Effector memory CD4-positive, alpha-beta T cell (primary cell): ENCODE measurements around the gene NBPF12.
"Not testable (repeated sequence)": the region's sequence is repeated elsewhere in the genome, so short reads cannot be mapped to it uniquely, and the experiment has no call there.

Source experiments
- DNase-seq, 3 donors: peaks; one replicate each; pipeline ENCODE4 v3.0.0-alpha.2; 2020
- H3K27ac ChIP-seq: 2 replicates; pipeline ENCODE4 v1.7.0; 2013; ENCODE audit warnings: mild to moderate bottlenecking, low read length, moderate library complexity; ENCODE audit not compliant: insufficient read depth, poor library complexity, severe bottlenecking
- H3K27me3 ChIP-seq: replicated peaks from 2 replicates; pipeline ENCODE4 v1.7.0; 2013; ENCODE audit warnings: mild to moderate bottlenecking, low read length; ENCODE audit not compliant: insufficient read depth, control insufficient read depth, poor library complexity, severe bottlenecking
- H3K36me3 ChIP-seq: 2 replicates; pipeline ENCODE4 v1.7.0; 2013; ENCODE audit warnings: mild to moderate bottlenecking, low read length, moderate library complexity; ENCODE audit not compliant: control insufficient read depth, insufficient read depth
- H3K4me1 ChIP-seq: 2 replicates; pipeline ENCODE4 v1.7.0; 2013; ENCODE audit warnings: low read length, mild to moderate bottlenecking; ENCODE audit not compliant: control insufficient read depth, insufficient read depth, poor library complexity, severe bottlenecking
- H3K4me3 ChIP-seq: 2 replicates; pipeline ENCODE4 v1.7.0; 2013; ENCODE audit warnings: low read length, low read depth, mild to moderate bottlenecking; ENCODE audit not compliant: insufficient read depth, poor library complexity, severe bottlenecking
- H3K9me3 ChIP-seq: 2 replicates; pipeline ENCODE4 v1.7.0; 2013; ENCODE audit warnings: mild to moderate bottlenecking, low read length, moderate library complexity; ENCODE audit not compliant: control insufficient read depth
- total RNA-seq, 3 donors: gene quantifications; one replicate each; lab custom pipeline; 2026; lab: John Stamatoyannopoulos, UW

NBPF12 gene, protein sequence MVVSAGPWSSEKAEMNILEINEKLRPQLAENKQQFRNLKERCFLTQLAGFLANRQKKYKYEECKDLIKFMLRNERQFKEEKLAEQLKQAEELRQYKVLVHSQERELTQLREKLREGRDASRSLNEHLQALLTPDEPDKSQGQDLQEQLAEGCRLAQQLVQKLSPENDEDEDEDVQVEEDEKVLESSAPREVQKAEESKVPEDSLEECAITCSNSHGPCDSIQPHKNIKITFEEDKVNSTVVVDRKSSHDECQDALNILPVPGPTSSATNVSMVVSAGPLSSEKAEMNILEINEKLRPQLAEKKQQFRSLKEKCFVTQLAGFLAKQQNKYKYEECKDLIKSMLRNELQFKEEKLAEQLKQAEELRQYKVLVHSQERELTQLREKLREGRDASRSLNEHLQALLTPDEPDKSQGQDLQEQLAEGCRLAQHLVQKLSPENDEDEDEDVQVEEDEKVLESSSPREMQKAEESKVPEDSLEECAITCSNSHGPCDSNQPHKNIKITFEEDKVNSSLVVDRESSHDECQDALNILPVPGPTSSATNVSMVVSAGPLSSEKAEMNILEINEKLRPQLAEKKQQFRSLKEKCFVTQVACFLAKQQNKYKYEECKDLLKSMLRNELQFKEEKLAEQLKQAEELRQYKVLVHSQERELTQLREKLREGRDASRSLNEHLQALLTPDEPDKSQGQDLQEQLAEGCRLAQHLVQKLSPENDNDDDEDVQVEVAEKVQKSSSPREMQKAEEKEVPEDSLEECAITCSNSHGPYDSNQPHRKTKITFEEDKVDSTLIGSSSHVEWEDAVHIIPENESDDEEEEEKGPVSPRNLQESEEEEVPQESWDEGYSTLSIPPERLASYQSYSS (N-terminal part only)
- total RNA-seq, result 37.5 to 59.1 (median 54.3) reads per million in 3 donors

DNA sequence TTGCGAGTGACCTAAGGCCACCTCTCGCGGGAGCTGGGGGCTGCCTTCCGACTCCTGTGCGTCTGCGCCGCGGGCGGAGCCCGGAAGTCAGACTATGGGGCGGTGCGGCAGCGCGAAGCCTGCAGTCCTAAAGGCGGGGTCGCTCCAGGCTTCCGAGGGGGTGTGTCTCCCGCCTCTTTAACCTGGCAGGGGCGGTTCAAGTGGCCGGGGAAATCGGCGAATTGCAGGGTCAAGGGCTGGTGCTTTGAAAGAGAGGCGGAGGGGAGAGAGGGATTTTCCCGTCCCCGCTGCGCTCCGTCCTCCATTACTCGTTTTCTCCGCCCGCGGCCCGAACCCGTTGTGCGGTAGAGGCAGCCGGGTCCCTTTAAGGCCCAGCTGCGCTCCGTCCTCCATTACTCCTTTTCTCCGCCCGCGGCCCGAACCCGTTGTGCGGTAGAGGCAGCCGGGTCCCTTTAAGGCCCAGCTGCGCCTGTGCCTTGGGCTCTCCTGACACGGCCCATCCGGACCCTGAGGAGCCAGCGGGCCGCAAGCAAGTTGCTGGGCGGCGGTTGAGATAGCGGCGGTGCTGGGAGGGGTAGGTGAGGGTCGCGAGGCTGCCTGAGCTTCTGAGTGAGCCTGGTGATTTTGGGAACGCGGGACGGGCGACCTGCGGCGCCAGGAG is at the start of gene NBPF12:
Gene NBPF12, plus strand, starts transcription at position 83 of the 661 bp plus-strand sequence. CDS start 21,820 bp downstream, outside the sequence.
- H3K4me1 ChIP-seq, H3K36me3 ChIP-seq, H3K9me3 ChIP-seq, H3K27me3 ChIP-seq: not testable (repeated sequence)
- H3K4me3 ChIP-seq, result peak within 1 kb of the TSS; percentile 70
- H3K27ac ChIP-seq, result peak within 1 kb of the TSS; percentile 70
- peak; percentile 53 to 63 (median 60) for DNase-seq

DNA sequence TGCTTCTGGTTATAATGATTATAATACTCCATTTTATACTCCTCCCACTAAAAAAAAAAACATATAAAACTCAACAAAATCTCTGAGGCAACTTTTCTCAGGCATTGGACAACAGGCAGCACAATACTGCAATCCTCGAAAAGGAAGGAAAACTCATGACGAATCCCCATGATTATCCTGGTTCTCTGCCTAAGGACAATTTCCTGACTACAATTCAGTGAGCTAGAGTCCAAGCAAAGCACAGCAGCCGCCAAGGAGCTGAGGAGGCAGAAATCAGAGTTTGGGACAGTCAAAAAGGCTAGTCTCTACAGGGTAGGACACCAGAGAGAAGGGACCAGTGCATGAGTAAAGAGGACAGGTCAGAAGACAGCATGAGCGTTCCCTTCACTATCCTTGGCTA is 46.8 kb upstream of the NBPF12 start:
- not testable (repeated sequence) for H3K9me3 ChIP-seq, H3K36me3 ChIP-seq, H3K4me1 ChIP-seq, DNase-seq, H3K27me3 ChIP-seq, H3K4me3 ChIP-seq, H3K27ac ChIP-seq

DNA sequence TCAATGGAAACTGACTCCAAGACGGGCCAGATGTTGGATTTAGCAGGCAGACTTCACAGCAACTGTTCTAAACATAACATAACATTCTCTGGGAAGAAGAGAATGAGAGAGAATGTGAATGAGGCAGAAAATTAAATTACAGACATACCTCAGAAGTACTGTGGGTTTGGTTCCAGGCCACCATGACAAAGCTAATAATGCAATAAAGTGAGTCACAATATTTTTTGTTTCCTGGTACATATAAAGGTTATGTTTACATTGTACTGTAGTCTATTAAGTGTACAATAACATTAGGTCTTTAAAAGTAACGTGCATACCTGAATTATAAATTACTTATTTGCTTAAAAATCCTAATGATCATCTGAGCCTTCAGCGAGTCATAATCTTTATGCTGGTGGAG is 45.8 kb upstream of the NBPF12 start:
- not testable (repeated sequence) for H3K27ac ChIP-seq, H3K27me3 ChIP-seq, H3K4me1 ChIP-seq, DNase-seq, H3K36me3 ChIP-seq, H3K9me3 ChIP-seq, H3K4me3 ChIP-seq

DNA sequence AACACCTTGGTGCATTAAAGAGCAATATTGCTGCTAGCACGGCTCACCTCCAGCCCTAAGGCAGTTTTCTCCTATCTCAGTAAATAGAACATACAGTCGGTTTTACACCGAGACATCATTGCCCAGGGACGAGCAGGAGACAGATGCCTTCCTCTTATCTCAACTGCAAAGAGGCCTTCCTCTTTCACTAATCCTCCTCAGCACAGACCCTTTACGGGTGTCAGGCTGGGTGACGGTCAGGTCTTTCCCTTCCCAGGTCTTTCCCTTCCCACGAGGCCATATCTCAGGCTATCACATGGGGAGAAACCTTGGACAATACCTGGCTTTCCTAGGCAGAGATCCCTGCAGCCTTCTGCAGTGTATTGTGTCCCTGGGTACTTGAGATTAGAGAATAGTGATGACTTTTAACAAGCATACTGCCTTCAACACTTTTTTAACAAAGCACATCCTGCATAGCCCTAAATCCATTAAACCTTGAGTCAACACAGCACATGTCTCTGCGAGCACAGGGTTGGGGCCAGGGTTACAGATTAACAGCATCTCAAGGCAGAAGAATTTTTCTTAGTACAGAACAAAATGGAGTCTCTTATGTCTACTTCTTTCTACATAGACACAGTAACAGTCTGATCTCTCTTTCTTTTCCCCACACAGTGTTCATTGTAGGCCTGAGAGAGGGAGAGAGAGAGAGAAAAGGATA is 30.4 kb upstream of the NBPF12 start:
- H3K36me3 ChIP-seq, result not testable (repeated sequence)

DNA sequence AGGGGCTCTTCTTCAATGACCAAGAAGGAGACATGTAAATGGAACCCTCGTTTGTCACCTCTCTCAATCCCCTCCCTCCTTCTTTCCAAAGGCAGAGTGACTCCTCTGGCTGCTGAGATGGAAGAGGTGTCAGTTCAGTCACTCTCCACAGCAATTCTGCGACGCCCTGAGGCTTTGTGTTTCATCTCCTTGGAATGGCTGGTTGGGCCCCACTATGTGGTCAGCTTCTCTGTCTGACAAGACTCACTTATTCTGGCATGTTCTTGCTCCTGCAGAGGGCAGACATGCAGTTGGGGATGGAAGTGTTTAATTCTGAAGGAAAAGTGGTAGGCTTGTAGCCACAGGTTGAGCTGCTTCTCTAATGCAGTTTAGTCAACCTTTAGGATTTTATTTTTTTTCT is 25.1 kb upstream of the NBPF12 start:
- not testable (repeated sequence) for H3K36me3 ChIP-seq, DNase-seq, H3K27ac ChIP-seq, H3K4me3 ChIP-seq, H3K4me1 ChIP-seq, H3K9me3 ChIP-seq, H3K27me3 ChIP-seq

More for the DNA sequence above, 30.4 kb upstream of the NBPF12 start:
- not testable (repeated sequence) for H3K9me3 ChIP-seq, H3K4me3 ChIP-seq, H3K4me1 ChIP-seq, DNase-seq, H3K27me3 ChIP-seq, H3K27ac ChIP-seq

DNA sequence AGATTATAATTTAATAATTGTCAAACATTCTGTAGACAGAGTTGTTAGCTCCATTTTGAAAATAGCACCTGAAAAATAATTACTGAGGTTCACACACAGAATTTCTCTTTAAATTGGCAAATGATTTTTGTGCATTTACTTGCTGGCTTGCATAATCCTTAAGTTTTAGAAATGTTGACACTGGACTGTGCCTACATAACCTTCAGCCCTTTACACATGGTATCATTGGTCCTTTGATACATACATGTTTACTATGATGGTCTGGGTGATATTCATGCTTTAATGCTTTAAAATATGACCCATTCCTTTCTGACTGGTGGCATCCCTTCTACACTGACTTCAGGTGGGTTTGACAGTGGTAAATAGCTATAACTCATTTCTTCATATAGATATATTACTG is 17.3 kb upstream of the NBPF12 start:
- not testable (repeated sequence) for H3K4me1 ChIP-seq, H3K4me3 ChIP-seq, H3K27ac ChIP-seq, H3K36me3 ChIP-seq, H3K9me3 ChIP-seq, DNase-seq, H3K27me3 ChIP-seq

DNA sequence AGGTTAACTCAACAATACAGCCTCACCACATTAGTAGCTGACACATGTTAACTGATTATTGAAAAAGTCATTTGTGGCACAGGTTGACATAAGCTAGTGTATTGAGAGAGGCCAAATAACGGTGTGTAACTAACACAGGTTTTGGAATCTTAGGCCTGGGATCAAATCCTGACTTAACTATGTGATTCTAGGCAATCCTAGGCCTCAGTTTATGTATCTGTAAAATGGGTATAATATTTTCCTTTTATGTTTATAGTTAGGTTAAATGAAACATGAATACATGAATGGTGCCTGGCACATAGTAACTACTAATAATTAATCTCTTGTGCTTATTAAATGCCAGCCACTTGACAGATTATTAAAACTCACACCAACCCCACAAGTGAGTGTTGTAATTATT is 15.5 kb upstream of the NBPF12 start:
- not testable (repeated sequence) for H3K4me1 ChIP-seq, H3K4me3 ChIP-seq, H3K9me3 ChIP-seq, DNase-seq, H3K27me3 ChIP-seq, H3K27ac ChIP-seq, H3K36me3 ChIP-seq

DNA sequence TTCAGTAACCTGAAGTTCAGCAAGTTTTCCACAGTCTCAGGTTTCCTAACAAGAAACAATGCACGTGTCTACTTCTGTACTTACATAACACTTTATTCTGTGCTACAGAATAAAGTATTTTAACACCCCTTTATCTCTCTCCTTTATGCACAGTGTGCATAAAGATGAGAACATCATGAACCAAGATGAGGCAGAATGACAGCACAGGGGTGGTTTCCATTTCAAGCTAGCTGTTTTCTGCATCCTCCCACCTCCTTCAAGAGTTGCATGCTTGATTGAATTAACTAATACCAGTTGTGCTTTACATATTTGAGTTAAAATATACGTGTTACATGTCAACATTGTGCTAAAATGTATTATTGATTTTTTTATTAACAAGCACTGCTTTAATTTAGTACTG is 14.0 kb upstream of the NBPF12 start:
- H3K36me3 ChIP-seq, DNase-seq, H3K9me3 ChIP-seq, H3K27me3 ChIP-seq, H3K4me3 ChIP-seq, H3K4me1 ChIP-seq, H3K27ac ChIP-seq: not testable (repeated sequence)

DNA sequence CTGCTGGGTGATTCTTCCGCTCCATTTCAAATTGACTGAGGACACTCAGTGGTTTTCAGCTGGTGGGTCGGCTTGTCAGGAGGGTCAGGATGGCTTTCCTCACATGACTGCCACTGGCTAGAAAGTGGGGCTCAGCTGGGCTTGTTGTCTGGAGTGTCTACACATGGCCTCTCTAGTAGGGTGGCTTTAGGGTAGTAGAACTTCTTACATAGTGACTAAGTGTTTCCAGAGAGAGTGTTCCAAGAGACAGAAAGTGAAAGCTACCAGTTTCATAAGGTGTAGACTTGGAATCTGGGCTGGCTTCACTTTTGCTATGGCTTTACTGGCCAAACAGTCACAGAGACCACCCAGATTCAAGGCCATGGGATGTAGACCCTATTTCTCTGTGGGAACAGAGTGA is 11.7 kb upstream of the NBPF12 start:
- H3K9me3 ChIP-seq, H3K27me3 ChIP-seq, H3K27ac ChIP-seq, DNase-seq, H3K4me3 ChIP-seq, H3K4me1 ChIP-seq, H3K36me3 ChIP-seq: not testable (repeated sequence)
